Fibroblast of pulmonary artery (primary cell): Measurements from ENCODE around the gene TRIP11.

Source experiments
- DNase-seq: peaks from one replicate; pipeline ENCODE4 v3.0.0-alpha.2; 2010; ENCODE audit warnings: low read depth
- H3K4me3 ChIP-seq: replicated peaks from 2 replicates; pipeline ENCODE4 v1.5.1; 2011; ENCODE audit warnings: low read depth, mild to moderate bottlenecking, control low read depth, low read length, moderate library complexity
- CTCF ChIP-seq: IDR thresholded peaks from 2 replicates; pipeline ENCODE4 v1.5.1; 2011; ENCODE audit warnings: mild to moderate bottlenecking, control low read depth, low read length, inconsistent platforms; ENCODE audit errors: missing control alignments

Gene TRIP11

DNA sequence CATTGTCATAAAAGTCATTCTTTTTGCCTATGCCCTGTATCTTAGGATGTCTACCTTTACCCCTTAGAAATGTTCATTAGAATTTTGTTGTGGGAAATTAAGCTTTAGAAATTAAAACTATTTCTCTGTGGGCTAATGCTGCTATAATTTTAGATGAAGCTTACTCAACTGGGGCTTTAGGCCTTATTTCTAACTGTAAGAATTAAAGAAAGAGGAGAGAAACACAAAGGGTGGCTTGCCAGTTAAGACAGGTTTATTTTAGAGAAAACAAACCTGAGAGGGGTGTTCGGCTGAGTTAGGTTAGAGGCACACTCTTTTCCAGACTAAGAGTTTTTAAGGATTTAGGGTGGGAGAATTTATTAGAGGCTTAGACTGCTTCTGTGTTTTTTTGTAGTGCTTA is 6.4 kb downstream of the TRIP11 start:
- no peak overlapping the region for H3K4me3 ChIP-seq
- no peak for DNase-seq
- no peak for TF ChIP-seq CTCF

- DNase-seq = no peak
- no peak for TF ChIP-seq CTCF
- H3K4me3 ChIP-seq = no peak overlapping the region
Observed at GRCh38 chr14:92026548-92027190, 13.2 kb downstream of the TRIP11 start.

GRCh38 chr14:92022036-92022435 is 17.8 kb downstream of the TRIP11 start:
- DNase-seq = no peak
- no peak overlapping the region for H3K4me3 ChIP-seq
- TF ChIP-seq CTCF = no peak

GRCh38 chr14:92021523-92021922 is 18.3 kb downstream of the TRIP11 start:
- no peak for TF ChIP-seq CTCF
- no peak for DNase-seq

DNA sequence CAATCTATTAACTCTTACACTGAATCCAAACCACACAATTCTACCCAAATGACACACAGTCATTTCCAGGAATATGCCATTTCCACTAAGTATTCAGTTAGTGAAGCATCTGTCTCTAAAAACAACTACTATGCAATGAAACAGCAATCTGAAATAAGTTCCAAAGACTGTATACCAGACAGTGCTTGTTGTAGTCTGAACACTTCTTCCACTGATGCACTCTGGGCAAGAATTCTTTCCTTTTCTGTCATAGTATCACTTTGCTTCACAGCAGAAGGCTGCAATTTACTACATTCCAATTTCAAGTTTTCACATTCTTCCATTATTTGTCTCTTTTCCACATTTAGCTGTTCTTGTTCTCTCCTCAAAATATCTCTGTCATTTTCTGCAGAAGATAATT is 25.8 kb downstream of the TRIP11 start:
- no peak overlapping the region for H3K4me3 ChIP-seq
- no peak for DNase-seq
- no peak for TF ChIP-seq CTCF

More at GRCh38 chr14:92021523-92021922, 18.3 kb downstream of the TRIP11 start:
- no peak overlapping the region for H3K4me3 ChIP-seq

GRCh38 chr14:92012121-92012748 is 27.6 kb downstream of the TRIP11 start:
- DNase-seq = no peak
- no peak for TF ChIP-seq CTCF
- H3K4me3 ChIP-seq = no peak overlapping the region

GRCh38 chr14:92010644-92011043 is 29.2 kb downstream of the TRIP11 start:
- TF ChIP-seq CTCF = no peak
- H3K4me3 ChIP-seq = no peak overlapping the region
- no peak for DNase-seq
